Suprapubic skin (tissue), 4 donors: ENCODE results near the gene GOT1.

Experiments
- CTCF ChIP-seq, 2 donors: fragments of 200-600 bp in 1 of 2; fragments of 450-650 bp in 1 of 2; sonication (generic) in 1 of 2; IDR thresholded peaks; one replicate each; pipeline ENCODE4 v1.5.1; 2016 to 2019; ENCODE audit warnings: antibody characterized with exemption in 2 of 2, mild to moderate bottlenecking in 1 of 2, moderate library complexity in 1 of 2
- POLR2A ChIP-seq, 2 donors: fragments of 450-650 bp; IDR thresholded peaks; one replicate each; pipeline ENCODE4 v1.6.1; 2017; ENCODE audit warnings: antibody characterized with exemption in 2 of 2, mild to moderate bottlenecking in 2 of 2, moderate library complexity in 2 of 2
- POLR2AphosphoS5 ChIP-seq, 3 donors: sonication (generic); formaldehyde crosslinking; IDR thresholded peaks; one replicate each; pipeline ENCODE4 v1.6.1; 2017; ENCODE audit warnings: antibody characterized with exemption in 3 of 3

- no peak for TF ChIP-seq POLR2A (IDR thresholded peaks at IDR 0.05)
- TF ChIP-seq CTCF (IDR thresholded peaks at IDR 0.05): peak; percentile 15 to 34
- no peak for TF ChIP-seq POLR2AphosphoS5 (IDR thresholded peaks at IDR 0.05)
Observed at GRCh38 chr10:99435986-99436638, 5.7 kb upstream of the GOT1 start.
